Fibroblast of pulmonary artery (primary cell): ENCODE data around the gene BEAN1.

Experiments used
- DNase-seq: peaks from one replicate; pipeline ENCODE4 v3.0.0-alpha.2; 2010; ENCODE audit warnings: low read depth
- H3K4me3 ChIP-seq: replicated peaks from 2 replicates; pipeline ENCODE4 v1.5.1; 2011; ENCODE audit warnings: low read depth, mild to moderate bottlenecking, control low read depth, low read length, moderate library complexity
- TF ChIP-seq, protein P1 (sequence below): IDR thresholded peaks from 2 replicates; pipeline ENCODE4 v1.5.1; 2011; ENCODE audit warnings: mild to moderate bottlenecking, control low read depth, low read length, inconsistent platforms; ENCODE audit errors: missing control alignments

The BEAN1 gene

GRCh38 chr16:66469947-66470546, 43.0 kb downstream of the BEAN1 start:
- no peak overlapping the region for H3K4me3 ChIP-seq
- DNase-seq: no peak
- TF ChIP-seq, protein P1, sequence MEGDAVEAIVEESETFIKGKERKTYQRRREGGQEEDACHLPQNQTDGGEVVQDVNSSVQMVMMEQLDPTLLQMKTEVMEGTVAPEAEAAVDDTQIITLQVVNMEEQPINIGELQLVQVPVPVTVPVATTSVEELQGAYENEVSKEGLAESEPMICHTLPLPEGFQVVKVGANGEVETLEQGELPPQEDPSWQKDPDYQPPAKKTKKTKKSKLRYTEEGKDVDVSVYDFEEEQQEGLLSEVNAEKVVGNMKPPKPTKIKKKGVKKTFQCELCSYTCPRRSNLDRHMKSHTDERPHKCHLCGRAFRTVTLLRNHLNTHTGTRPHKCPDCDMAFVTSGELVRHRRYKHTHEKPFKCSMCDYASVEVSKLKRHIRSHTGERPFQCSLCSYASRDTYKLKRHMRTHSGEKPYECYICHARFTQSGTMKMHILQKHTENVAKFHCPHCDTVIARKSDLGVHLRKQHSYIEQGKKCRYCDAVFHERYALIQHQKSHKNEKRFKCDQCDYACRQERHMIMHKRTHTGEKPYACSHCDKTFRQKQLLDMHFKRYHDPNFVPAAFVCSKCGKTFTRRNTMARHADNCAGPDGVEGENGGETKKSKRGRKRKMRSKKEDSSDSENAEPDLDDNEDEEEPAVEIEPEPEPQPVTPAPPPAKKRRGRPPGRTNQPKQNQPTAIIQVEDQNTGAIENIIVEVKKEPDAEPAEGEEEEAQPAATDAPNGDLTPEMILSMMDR: no peak

- no peak for DNase-seq
- TF ChIP-seq, protein P1: no peak
- H3K4me3 ChIP-seq: no peak overlapping the region
Observed at GRCh38 chr16:66470556-66470955, 43.5 kb downstream of the BEAN1 start.

DNA sequence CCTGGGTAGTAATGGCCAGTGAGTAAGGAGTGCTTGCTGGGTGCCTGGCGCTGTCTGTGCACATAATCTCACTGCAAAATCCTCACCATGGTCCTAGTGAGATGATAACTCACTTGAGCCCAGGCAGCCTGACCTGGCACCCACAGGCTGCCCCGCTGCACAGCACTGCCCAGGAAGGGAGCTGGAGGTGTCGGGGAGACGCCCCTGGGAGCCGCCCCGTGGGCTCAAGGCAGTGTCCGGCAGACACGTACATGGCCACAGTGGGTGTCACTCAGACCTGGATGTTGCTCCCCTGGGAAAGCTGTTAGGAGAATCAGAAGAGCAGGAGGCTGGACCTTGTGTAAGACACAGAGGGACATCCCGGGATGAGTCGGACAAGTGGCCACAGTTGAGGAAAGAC, 44.2 kb downstream of the BEAN1 start:
- H3K4me3 ChIP-seq: no peak overlapping the region
- no peak for DNase-seq
- TF ChIP-seq, protein P1: no peak

DNA sequence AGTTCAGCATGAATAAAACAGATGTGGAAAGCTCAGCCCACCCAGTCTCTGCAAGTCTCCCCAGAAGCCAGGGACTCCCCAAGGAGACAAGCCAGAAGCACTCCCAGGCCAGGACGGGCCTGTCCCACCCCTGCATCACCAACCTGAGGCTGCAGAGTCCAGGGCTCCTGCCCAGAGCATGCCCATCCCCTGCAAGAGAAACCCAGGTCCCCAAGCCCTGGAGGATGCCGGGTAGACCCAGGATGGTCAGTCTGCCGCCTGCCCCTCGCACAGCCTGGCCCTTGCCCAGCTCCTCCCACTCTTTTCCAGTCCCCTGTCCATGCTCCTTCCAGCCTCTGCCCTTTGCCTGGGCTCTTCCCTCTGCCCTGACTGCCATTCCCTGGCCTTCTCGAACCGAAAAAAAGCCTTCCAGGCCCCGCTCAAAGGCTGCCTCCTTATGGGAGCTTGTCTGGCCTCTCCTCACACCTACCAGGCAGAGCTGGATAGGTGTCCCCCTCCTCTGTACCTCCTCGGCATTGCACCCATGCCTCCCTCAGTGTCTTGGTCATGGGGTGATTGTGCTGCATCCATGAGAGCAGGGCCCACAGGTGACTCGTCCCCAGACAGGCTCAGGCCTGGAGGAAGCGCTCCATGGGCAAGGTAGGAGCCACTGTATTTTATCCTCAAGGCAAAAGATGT, 44.8 kb downstream of the BEAN1 start:
- H3K4me3 ChIP-seq: no peak overlapping the region
- TF ChIP-seq, protein P1: no peak
- no peak for DNase-seq

GRCh38 chr16:66473051-66473571, 46.0 kb downstream of the BEAN1 start:
- TF ChIP-seq, protein P1: no peak
- no peak overlapping the region for H3K4me3 ChIP-seq
- DNase-seq: no peak

- no peak overlapping the region for H3K4me3 ChIP-seq
- TF ChIP-seq, protein P1: no peak
- no peak for DNase-seq
Observed at GRCh38 chr16:66473654-66474519, 46.8 kb downstream of the BEAN1 start.
